AG08395 (cell line): Measurements from ENCODE around the gene AVP.

ENCODE experiments used
- DNase-seq: peaks from one replicate; pipeline ENCODE4 v3.0.0; 2012; ENCODE audit warnings: mixed read lengths, low spot score

Gene AVP

GRCh38 chr20:3047486-3048419 is 36.8 kb downstream of the AVP start:
- no peak for DNase-seq

- no peak for DNase-seq
These were observed 37.7 kb downstream of the AVP start for GRCh38 chr20:3046677-3047462.

GRCh38 chr20:3045816-3046676 is 38.5 kb downstream of the AVP start, which contains the start of gene MRPS26:
Gene MRPS26, plus strand, starts transcription at chr20:3046052. Its CDS starts 17 bp downstream, at chr20:3046069.
- DNase-seq = peak; percentile 93

GRCh38 chr20:3045042-3045815 is 39.3 kb downstream of the AVP start:
- DNase-seq = peak; percentile 83

- DNase-seq = no peak
These were observed 40.1 kb downstream of the AVP start for GRCh38 chr20:3044336-3044965.

- no peak for DNase-seq
These were observed 41.2 kb downstream of the AVP start, which contains the start of gene GNRH2 for GRCh38 chr20:3043322-3043721. Gene GNRH2, plus strand, starts transcription at chr20:3043622. Its CDS starts 793 bp downstream, at chr20:3044415.

- DNase-seq = no peak
These were observed 41.9 kb downstream of the AVP start for GRCh38 chr20:3042625-3043024.

GRCh38 chr20:3041854-3042409 is 42.6 kb downstream of the AVP start:
- DNase-seq = no peak

- DNase-seq = no peak
These were observed 44.4 kb downstream of the AVP start for GRCh38 chr20:3040086-3040485.

- no peak for DNase-seq
These were observed 45.1 kb downstream of the AVP start for GRCh38 chr20:3039426-3039825.

GRCh38 chr20:3038454-3038853 is 46.1 kb downstream of the AVP start:
- DNase-seq = no peak

- no peak for DNase-seq
These were observed 46.9 kb downstream of the AVP start for GRCh38 chr20:3037654-3038053.

GRCh38 chr20:3032624-3033023 is 51.9 kb downstream of the AVP start:
- DNase-seq = no peak
